SK-MEL-5 (cell line): ENCODE measurements around the gene CLEC3B. TPM values are rescaled to one million over a fixed set of nuclear protein-coding genes. Genes with fewer than 3 reads are reported as not detected.

Experiments
- DNase-seq: peaks from one replicate; pipeline ENCODE4 v3.0.0-alpha.2; 2016; ENCODE audit warnings: low read depth, low spot score
- in situ Hi-C: cut with HindIII; loops from 2 replicates; pipeline ENCODE4 v1.10.0; 2016; ENCODE audit warnings: low sequenced_read_pairs, high pct_unique_total_duplicates, low pct_unique_long_range_greater_than_20kb
- total RNA-seq: library from RNA; depleted of rRNA; stranded (reverse); fragments of >200 nt; shearing (Covaris generic); gene quantifications from 2 replicates; pipeline ENCODE4 v1.2.3, GENCODE V29; 2014

The CLEC3B gene
- total RNA-seq, 1 experiment from 2014 or later = not detected

- DNase-seq = no peak
- in situ Hi-C loops = no loop called here
Measured at GRCh38 chr3:45000823-45001222, 25.3 kb upstream of the CLEC3B start.

- DNase-seq = no peak
- in situ Hi-C loops = no loop called here
Measured at GRCh38 chr3:45001738-45002137, 24.4 kb upstream of the CLEC3B start.

- in situ Hi-C loops = no loop called here
- DNase-seq = no peak
Measured at GRCh38 chr3:45002139-45002660, 23.9 kb upstream of the CLEC3B start.

GRCh38 chr3:45002720-45003119 lies 23.4 kb upstream of the CLEC3B start:
- in situ Hi-C loops = no loop called here

GRCh38 chr3:45003406-45003805 lies 22.7 kb upstream of the CLEC3B start:
- no peak for DNase-seq
- in situ Hi-C loops = no loop called here

More at GRCh38 chr3:45002720-45003119, 23.4 kb upstream of the CLEC3B start:
- DNase-seq = no peak

- DNase-seq = no peak
- in situ Hi-C loops = no loop called here
Measured at GRCh38 chr3:45003859-45004258, 22.2 kb upstream of the CLEC3B start.

GRCh38 chr3:45007091-45007490 lies 19.0 kb upstream of the CLEC3B start:
- no peak for DNase-seq
- in situ Hi-C loops = no loop called here

GRCh38 chr3:45008117-45008516 lies 18.0 kb upstream of the CLEC3B start:
- in situ Hi-C loops = no loop called here
- no peak for DNase-seq

GRCh38 chr3:45009868-45010267 lies 16.2 kb upstream of the CLEC3B start:
- in situ Hi-C loops = no loop called here
- no peak for DNase-seq

- no peak for DNase-seq
- in situ Hi-C loops = no loop called here
Measured at GRCh38 chr3:45010811-45011333, 15.2 kb upstream of the CLEC3B start.

GRCh38 chr3:45011756-45012508 lies 14.2 kb upstream of the CLEC3B start:
- in situ Hi-C loops = no loop called here
- no peak for DNase-seq

- DNase-seq = no peak
- in situ Hi-C loops = no loop called here
Measured at GRCh38 chr3:45012577-45012976, 13.5 kb upstream of the CLEC3B start.

GRCh38 chr3:45016916-45017315 lies 9.2 kb upstream of the CLEC3B start:
- no peak for DNase-seq
- in situ Hi-C loops = no loop called here

GRCh38 chr3:45017821-45018220 lies 8.3 kb upstream of the CLEC3B start:
- no peak for DNase-seq
- in situ Hi-C loops = no loop called here

- no peak for DNase-seq
- in situ Hi-C loops = no loop called here
Measured at GRCh38 chr3:45020534-45020933, 5.6 kb upstream of the CLEC3B start.

- no peak for DNase-seq
- in situ Hi-C loops = no loop called here
Measured at GRCh38 chr3:45021524-45022297, 4.4 kb upstream of the CLEC3B start.

- no peak for DNase-seq
- in situ Hi-C loops = no loop called here
Measured at GRCh38 chr3:45023675-45024074, 2.4 kb upstream of the CLEC3B start.

GRCh38 chr3:45024542-45025255 lies 1.4 kb upstream of the CLEC3B start:
- in situ Hi-C loops = no loop called here
- no peak for DNase-seq
